HG03045 (cell line): ENCODE results near the gene ARRDC4.
"Not testable (repeated sequence)": the region's sequence is repeated elsewhere in the genome, so short reads cannot be mapped to it uniquely, and the experiment has no call there.

Experiments used
- ATAC-seq: cut with Tn5 transposase; IDR thresholded peaks from one replicate; pipeline ENCODE4 v1.9.1; 2021; ENCODE audit warnings: mild to moderate bottlenecking, moderate library complexity; ENCODE audit not compliant: unreplicated experiment

Gene ARRDC4

DNA sequence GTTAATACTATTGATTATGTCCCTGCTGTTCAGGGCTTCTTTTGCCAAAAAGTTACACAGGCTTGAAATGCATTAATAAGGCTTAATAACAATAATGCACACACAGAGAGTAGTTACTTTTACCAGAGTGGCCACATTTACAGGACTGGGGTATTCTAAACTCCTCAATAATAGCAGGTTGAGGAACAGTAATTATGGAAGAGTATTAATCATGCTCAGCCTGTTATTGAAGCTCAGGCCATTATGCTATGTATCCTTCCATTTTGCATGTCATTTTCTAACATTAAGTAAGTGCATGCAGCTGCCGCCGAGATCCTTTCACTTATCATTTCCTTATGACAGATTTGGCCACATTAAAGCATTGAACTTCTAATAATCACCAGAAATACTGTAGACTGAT lies 5.7 kb downstream of the ARRDC4 start:
- no peak for ATAC-seq

DNA sequence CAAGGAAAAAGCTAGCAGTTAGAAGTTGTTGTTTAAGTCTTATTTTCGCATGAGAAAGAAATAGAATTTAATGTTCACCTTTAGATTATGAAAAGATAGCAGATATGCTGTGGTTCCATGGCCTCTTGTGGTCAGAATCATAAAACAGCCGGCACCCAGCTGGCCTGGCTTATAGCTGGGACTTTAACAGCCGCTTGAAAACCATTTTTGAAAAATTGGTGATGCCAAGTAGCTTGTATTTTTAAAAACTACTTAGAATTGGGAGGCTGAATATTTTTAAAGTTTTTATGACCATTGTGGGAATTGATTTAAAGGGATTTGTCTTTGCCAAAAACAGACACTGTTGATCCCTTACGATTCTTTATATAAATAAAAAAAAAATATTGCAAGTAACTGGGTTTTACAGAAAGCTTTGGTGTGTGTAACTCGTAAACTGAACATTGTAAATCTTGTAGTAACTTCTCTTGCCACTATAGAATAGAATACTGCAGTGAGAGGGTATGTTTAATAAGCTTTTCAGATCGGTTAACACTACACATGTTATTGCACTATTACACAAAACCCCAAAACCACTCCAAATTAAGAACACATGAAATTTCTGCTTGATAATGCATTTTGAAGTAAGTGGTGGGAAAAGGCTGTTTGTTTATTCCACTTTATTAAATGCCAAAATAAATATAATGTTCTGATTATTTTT lies 6.6 kb downstream of the ARRDC4 start:
- no peak for ATAC-seq

DNA sequence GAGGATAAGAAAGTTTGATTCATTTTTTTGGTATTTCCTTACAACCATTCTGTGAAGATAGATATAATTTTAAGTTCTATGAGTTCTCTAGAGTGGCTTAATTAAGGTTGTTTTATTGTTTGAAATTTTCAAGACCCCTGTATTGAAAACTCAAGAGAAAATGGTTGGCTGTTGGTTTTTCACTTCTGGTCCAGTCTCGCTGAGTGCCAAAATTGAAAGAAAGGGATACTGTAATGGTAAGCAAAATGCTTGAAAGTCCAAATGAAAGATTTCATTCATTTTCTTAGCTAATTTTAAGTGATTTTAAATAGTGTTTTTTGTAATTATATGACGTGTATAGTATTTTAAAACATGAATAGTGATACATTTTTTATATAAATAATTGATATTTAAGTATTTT lies 7.4 kb downstream of the ARRDC4 start:
- no peak for ATAC-seq

DNA sequence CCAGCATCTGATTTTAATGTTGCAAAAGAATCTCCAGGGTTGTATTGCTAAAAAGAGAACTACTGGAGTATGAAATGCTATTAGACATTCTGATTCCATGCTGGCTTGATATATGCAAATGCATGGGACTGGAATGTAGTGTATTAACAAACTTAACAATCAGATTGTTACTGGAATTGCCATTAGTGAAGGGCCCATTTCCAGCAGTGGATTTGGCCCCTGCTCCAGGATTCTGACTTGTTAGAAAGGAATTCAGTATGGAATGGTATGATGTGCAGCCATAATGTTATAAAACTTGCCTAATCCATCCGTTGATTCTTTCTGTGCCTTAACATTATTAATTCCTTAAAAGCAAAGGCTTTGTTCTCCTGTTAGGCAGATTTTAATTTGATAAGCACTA lies 7.9 kb downstream of the ARRDC4 start:
- no peak for ATAC-seq

DNA sequence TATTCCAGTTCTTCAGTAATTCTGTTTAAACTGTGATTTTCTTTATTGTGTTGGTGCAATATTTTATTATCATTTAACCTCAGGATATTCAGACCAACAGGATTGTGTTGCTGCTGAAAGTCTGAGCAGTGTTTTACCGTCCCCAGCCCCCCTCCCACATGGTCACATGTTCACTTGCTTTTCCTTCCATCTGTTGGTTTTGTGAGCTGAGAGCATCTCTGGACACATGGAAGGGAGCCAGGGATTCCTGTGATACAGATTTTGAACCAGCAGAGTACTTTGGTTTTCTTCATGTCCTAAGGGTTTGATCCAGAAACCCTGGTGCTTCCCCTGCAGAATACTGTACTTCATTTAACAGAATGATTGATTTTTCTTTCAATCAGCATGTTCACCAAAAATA lies 11.9 kb downstream of the ARRDC4 start:
- ATAC-seq: no peak

DNA sequence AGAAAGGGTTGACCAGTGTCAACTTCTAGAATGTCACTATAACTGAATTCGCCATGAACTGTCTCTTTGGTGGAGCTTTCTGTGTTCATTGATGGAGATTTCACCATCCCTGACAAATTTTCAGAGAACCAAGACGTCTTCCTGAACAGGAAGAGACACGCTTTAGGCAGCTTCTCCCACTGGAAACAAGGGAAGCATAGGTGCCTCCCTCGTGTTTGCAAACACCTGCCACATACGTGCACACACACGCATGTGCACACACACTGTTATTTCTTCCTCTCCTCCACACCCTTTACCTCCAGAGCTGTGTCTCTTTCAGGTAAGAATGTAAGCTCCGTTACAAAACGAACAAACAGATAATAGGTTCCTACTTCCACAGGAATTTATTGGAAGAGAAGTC lies 15.6 kb downstream of the ARRDC4 start:
- no peak for ATAC-seq

DNA sequence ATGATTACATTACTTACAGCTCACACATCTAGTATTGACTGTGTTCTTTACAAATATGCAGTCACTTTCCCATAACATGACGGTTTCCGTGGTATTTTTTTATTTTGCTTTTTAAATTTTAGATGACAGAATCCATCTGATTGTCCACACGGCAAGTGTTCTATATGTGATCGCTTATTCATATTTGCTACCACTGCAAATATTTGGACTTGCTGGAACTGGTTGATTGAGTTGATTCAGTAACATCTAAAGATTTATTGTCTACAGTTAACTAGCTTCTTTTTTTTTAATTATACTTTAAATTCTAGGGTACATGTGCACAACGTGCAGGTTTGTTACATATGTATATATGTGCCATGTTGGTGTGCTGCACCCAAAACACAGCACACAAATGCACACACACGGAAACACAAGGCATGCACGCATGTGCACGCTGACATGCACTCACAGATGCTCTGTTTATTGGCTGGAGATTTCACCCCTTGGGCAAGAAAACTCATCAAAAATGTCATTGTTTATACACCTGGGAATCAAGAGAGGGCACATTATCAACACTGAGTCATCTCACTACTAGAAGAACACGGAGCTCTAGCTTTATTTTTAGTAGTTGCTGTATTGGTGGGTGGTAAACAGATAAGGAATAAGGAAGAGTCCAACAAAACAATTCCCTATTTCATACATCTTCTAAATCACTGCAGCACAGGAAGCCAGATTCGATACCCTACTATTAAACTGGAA lies 16.4 kb downstream of the ARRDC4 start:
- ATAC-seq: no peak

DNA sequence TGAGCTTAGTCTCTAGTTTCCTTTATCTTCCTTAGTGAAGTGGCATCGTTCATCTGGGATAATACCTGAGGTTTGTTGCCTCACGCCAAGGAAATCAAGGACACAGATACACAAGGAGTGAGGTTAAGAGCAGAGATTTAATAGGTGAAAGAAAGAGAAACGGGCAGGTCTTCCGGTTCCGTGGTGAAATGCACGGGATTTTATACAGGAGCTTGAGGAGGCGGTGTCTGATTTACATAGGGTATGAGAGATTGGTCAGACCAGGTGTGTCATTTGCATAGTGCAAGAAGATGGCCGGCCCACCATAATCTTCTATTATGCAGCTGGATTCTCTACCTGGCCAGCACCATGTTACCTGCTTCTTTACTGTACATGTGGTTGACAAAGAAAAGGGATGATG lies 17.2 kb downstream of the ARRDC4 start:
- ATAC-seq: no peak

DNA sequence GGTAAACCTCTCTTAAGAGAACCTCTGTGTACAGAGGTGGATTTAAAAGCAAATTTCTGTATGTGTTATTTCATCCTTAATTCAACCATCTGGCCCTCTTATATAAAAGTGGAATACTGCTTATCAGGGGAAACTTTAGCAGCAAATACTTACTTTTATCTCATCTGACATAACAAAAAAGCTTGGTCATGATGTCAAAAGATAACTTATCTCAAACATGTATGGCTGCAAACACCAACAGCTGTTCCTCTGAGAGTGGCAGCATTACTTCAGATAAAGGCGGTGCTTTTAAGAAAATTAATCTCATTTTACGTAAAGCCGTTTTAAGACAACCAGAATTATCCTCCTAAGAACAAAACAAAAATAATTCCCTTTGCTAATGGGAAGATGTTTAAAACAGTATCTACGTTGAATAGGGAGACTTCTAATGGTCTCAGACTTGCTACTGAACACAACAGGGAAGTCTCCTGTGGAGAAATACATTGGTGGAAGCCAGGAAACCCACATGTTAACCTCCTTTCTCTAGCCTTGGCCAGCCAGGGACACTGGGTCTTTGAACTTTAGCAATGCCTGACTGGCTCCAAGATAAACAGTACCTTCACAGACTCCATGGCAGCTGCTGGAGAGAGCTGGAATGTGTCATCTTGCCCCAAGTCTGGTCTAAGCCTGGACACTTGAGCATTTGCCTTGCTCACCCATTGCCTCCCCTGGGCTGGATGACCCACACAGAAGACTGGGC lies 18.1 kb downstream of the ARRDC4 start:
- no peak for ATAC-seq

DNA sequence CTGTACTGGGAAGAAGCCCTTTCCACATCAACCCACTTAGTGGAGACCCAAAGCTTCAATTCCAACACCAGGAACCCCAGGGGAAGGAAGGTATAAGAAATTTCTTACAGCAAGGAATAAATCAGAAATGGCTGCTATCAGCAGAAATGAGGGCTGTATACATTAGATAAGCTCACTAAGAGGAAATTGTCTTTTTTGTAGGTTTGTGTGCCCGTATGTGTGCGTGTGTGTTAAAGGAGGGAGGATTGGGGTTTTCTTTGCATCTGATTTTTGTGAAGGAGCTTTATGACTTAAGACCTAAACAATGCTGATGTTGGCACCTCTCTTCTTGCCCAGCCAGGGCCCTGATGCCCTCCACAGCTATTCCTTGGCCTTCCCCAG lies 18.6 kb downstream of the ARRDC4 start:
- ATAC-seq: no peak

DNA sequence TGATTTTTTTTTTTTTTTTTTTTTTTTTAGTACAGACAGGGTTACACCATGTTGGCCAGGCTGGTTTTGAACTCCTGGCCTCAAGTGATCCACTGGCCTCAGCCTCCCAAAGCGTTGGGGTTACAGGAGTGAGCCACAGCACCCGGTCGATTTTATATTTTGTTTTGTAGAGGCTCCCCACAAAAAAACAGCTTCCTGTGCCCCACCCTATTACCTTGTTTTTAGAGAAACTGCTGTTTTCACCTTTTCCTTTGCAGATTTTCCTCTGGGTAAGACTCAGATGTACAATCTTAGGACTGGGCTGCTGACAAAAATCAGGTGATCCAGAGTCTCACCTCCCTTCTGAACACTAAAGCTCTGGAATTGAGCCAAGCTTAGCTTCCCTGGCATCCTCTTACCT lies 20.6 kb downstream of the ARRDC4 start:
- ATAC-seq: no peak

DNA sequence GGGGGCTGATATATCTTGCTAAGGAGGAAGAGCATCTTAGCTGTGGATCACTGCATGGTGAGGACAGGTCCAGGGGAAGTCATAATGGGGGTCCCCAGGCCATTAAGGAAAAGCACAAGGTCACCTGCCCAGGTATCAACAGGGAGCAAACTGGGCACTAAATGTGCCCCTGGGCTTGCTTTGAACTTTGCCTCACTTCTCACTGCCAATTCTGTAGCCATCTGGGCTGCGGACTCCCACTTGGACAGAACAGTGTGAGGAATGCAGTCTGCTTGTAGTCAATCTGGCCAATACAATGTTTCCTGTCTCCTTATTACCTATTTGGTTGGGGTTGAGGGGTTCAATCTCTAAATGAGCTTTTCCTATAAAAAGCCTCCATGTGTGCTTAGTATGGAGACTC lies 21.3 kb downstream of the ARRDC4 start:
- no peak for ATAC-seq

DNA sequence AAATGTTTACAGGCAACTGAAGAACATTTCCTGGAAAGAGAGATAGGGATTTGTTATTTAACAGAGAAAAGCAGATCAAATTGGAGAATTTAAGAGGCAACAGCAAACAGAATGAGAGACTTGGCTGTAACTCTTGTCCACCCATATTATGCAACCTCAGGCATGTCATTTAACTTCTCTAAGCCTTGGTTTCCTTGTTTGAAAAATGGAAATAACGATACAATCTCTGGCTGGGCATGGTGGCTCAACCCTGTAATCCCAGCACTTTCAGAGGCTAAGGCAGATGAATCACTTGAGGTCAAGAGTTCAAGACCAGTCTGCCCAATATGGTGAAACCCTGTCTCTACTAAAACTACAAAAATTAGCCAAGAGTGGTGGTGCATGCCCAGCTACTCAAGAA lies 23.7 kb downstream of the ARRDC4 start:
- ATAC-seq: no peak

DNA sequence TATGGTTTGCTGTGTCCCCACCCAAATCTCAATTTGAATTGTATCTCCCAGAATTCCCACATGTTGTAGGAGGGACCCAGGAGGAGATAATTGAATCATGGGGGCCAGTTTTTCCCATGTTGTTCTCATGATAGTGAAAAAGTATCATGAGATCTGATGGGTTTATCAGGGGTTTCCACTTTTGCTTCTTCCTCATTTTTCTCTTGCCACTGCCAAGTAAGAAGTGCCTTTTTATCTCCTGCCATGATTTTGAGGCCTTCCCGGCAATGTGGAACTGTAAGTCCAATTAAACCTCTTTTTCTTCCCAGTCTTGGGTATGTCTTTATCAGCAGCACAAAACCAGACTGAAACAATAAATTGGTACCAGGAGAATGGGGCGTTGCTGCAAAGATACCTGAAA lies 25.5 kb downstream of the ARRDC4 start:
- not testable (repeated sequence) for ATAC-seq

DNA sequence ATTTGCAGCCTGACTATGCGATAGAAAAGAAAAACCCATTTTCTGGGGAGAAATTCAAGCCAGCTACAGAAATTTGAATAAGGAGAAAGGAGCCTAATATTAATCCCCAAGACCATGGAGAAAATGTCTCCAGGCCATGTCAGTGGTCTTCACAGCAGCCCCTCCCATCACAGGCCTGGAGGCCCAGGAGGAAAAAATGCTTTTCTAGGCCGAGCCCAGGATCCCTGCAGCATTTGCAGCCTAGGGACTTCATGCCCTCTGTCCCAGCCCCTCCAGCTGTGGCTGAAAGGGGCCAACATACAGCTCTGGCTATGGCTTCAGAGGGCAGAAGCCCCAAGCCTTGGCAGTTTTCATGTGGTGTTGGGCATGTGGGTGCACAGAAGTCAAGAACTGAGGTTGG lies 26.3 kb downstream of the ARRDC4 start:
- ATAC-seq: no peak

DNA sequence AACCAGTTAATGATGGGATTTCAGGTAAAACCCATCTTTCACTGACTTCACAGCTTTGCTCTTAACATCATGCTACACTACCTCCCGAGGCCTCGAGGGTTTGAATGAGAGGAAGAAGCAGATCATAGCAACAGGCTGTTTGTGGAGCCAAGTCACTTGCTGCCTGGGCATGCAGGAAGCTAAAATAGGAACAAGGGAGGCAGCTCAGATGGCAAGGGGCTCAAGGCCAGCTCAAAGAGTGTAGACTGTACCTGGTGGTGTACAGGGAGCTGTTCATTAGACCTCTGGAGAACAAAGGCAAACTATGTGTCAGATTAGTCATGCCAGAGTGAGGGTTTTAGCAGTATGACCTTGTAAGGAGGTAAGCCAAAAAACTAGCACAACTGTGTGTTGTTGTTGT lies 28.8 kb downstream of the ARRDC4 start:
- ATAC-seq: no peak

DNA sequence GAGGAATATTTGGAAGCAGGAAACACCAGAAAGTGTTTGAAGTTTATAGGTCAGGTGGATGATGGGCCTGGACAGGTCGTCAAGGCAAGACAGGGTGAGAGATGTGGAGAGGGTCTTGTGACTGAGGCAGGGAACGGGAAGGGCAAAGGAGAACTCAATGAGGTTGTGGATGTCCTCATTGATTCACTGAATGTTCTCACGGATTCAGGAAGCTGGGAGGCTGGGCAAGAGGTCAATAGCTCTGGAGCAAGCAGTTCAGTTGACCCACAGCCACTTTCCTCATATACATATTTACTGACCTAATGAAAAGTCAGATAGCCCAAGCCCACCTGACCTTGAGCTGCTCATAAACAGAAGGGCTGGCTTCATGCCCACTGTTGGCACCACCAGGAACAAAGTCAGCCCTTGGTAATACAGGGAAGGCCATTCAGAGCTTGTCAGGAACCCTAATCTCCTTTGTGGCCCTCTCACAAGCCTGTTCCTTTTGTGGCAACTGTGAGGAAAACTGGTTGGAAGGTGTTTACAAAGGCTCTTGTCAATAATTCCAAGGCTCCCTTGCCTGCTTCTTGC lies 31.6 kb downstream of the ARRDC4 start:
- ATAC-seq: no peak

DNA sequence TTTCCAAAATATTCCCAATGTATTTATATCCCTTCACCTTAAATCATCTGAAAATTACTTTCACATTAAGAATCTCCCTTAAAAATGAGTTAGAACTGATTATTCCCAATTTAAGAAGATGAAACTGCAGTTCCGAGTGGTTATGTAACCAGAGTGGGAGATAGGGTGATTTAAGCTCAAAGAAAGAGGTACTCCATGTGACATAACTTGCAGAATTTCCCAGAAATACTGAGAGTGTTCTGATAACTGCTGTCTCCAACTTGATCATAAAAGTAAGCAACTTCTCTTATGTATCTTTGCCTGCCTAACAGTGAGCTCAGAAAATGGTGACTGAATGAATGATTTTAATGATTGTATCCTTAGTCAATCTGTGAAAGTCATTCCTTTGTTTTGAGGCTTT lies 32.3 kb downstream of the ARRDC4 start:
- ATAC-seq: no peak

DNA sequence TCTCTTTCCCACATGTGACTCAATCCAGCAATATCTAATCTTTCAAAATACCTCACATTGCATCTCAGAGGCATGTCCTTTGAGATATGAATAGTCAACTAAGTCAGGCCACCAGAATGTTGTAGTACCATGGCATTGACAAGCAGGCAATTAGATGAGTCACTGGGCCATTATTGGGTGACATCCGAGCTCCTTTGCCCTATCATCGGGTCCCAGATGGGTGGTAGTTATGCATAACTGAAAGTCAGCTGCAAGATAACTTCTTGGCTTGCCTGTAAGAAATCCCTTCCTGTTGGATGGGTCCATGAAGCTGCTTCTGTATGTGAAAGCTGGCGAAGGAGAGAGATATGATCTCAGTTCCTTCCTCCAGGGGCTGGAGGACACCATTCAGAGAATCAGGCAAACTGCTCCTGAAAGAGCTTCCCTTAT lies 32.8 kb downstream of the ARRDC4 start:
- ATAC-seq: no peak

DNA sequence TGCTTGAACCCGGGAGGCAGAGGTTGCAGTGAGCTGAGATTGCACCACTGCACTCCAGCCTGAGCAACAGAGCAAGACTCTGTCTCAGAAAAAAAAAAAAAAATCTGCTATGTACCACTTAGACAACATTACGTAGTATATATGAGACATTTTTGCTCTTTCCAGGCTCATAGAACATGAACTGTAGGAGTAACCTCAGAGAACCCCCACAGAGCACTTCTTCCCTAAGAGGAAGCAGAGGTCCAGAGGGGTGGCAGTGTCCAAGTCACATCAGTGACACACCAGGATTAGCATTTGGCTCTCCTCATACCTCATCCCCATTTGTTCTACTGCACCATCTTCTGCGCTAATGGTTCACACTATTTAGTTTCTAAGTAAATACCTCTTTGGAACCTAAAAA lies 33.7 kb downstream of the ARRDC4 start:
- ATAC-seq: no peak

DNA sequence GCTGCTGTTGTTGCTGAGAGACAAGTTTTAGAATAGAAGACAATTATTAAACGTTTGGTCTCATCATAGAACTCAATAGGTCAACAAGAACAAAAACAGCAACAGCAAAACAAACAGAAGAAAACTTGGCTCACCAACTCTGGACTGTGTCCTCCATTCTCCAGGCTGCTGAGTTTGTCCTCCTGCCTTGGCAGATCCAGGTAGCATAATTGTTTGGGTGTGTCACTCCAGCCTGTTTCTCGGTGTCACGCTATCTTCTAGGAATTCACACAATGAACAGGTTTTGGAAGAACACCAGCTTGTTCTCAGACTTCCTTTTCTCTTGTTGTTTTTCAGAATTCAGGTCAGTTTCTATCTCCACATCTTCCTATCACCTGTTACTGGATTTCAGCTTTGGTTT lies 34.7 kb downstream of the ARRDC4 start:
- no peak for ATAC-seq
